Measurements from ENCODE around the gene SPTBN1.

The SPTBN1 gene

GRCh38 chr2:54543733-54544396, 87.7 kb downstream of the SPTBN1 start:
- H3K4me3 ChIP-seq (ENCODE audit: low read depth, low read length), result no peak overlapping the region
- no peak for TF ChIP-seq CTCF (IDR thresholded peaks at IDR 0.05; ENCODE audit: low read depth, low read length)

GRCh38 chr2:54545702-54546450, 89.7 kb downstream of the SPTBN1 start:
- no peak overlapping the region for H3K4me3 ChIP-seq (ENCODE audit: low read depth, low read length)
- no peak for TF ChIP-seq CTCF (IDR thresholded peaks at IDR 0.05; ENCODE audit: low read depth, low read length)

GRCh38 chr2:54546518-54546917, 90.4 kb downstream of the SPTBN1 start:
- no peak overlapping the region for H3K4me3 ChIP-seq (ENCODE audit: low read depth, low read length)
- TF ChIP-seq CTCF (IDR thresholded peaks at IDR 0.05; ENCODE audit: low read depth, low read length), result no peak

GRCh38 chr2:54546923-54547720, 91.0 kb downstream of the SPTBN1 start:
- TF ChIP-seq CTCF (IDR thresholded peaks at IDR 0.05; ENCODE audit: low read depth, low read length), result no peak
- H3K4me3 ChIP-seq (ENCODE audit: low read depth, low read length), result no peak overlapping the region

- no peak for TF ChIP-seq CTCF (IDR thresholded peaks at IDR 0.05; ENCODE audit: low read depth, low read length)
- no peak overlapping the region for H3K4me3 ChIP-seq (ENCODE audit: low read depth, low read length)
Observed at GRCh38 chr2:54549430-54549829, 93.3 kb downstream of the SPTBN1 start.

GRCh38 chr2:54549917-54550518, 93.9 kb downstream of the SPTBN1 start:
- TF ChIP-seq CTCF (IDR thresholded peaks at IDR 0.05; ENCODE audit: low read depth, low read length), result no peak
- no peak overlapping the region for H3K4me3 ChIP-seq (ENCODE audit: low read depth, low read length)

Measured in WI38 (cell line).